ENCODE data around the gene GULP1. TPM values are rescaled to one million over a fixed set of nuclear protein-coding genes. Genes with fewer than 3 reads are reported as not detected.

The GULP1 gene
- total RNA-seq, 2 donors from 2014 or later: 15.3 to 26.5 TPM

- TF ChIP-seq, protein P1, sequence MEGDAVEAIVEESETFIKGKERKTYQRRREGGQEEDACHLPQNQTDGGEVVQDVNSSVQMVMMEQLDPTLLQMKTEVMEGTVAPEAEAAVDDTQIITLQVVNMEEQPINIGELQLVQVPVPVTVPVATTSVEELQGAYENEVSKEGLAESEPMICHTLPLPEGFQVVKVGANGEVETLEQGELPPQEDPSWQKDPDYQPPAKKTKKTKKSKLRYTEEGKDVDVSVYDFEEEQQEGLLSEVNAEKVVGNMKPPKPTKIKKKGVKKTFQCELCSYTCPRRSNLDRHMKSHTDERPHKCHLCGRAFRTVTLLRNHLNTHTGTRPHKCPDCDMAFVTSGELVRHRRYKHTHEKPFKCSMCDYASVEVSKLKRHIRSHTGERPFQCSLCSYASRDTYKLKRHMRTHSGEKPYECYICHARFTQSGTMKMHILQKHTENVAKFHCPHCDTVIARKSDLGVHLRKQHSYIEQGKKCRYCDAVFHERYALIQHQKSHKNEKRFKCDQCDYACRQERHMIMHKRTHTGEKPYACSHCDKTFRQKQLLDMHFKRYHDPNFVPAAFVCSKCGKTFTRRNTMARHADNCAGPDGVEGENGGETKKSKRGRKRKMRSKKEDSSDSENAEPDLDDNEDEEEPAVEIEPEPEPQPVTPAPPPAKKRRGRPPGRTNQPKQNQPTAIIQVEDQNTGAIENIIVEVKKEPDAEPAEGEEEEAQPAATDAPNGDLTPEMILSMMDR (conservative IDR thresholded peaks at IDR 0.05): no peak
- Mint-ChIP-seq H3K27ac (no peak overlapping the region), H3K4me3 (no peak overlapping the region), H3K4me1 (no peaks in the 10 kb centered on the region), H3K9me3 (peaks cover 6% of the 10 kb centered on the region), H3K27me3 (ENCODE audit: insufficient read depth) (no peaks in the 10 kb centered on the region), H3K36me3 (ENCODE audit: low read depth) (peaks cover 2% of the 10 kb centered on the region)
- Histone ChIP-seq H3K27ac (ENCODE audit: low read depth, low read length) (no peak overlapping the region), H3K4me3 (ENCODE audit: low read length) (no peak overlapping the region), H3K27me3 (ENCODE audit: control insufficient read depth, insufficient read depth, low read length, poor library complexity, severe bottlenecking) (no peaks in the 10 kb centered on the region), H3K4me1 (ENCODE audit: control insufficient read depth, insufficient read depth, low read length) (no peaks in the 10 kb centered on the region), H3K9me3 (ENCODE audit: control insufficient read depth, low read length) (peaks cover 7% of the 10 kb centered on the region), H3K9ac (ENCODE audit: extremely low read depth, low read length, poor library complexity, severe bottlenecking) (no peak overlapping the region), H3K36me3 (ENCODE audit: control insufficient read depth, insufficient read depth, low read length) (no peaks in the 10 kb centered on the region)
- DNase-seq: no peak
These were observed 35.3 kb upstream of the GULP1 start for GRCh38 chr2:188256420-188256819.

- 71% methylated on average over 2 of the region's 2 CpGs; no CpG with 5 or more reads in 1 of the 2 experiments for WGBS, 2 experiments (ENCODE audit: insufficient coverage in 1 of 2, insufficient read length in 1 of 2)
- Histone ChIP-seq H3K9me3 (ENCODE audit: control insufficient read depth, low read length) (peaks cover 6% of the 10 kb centered on the region), H3K36me3 (ENCODE audit: control insufficient read depth, insufficient read depth, low read length) (no peaks in the 10 kb centered on the region), H3K4me1 (ENCODE audit: control insufficient read depth, insufficient read depth, low read length) (no peaks in the 10 kb centered on the region), H3K4me3 (ENCODE audit: low read length) (no peak overlapping the region), H3K9ac (ENCODE audit: extremely low read depth, low read length, poor library complexity, severe bottlenecking) (no peak overlapping the region), H3K27me3 (ENCODE audit: control insufficient read depth, insufficient read depth, low read length, poor library complexity, severe bottlenecking) (no peaks in the 10 kb centered on the region), H3K27ac (ENCODE audit: low read depth, low read length) (no peak overlapping the region)
- TF ChIP-seq, protein P1 (conservative IDR thresholded peaks at IDR 0.05): no peak
- H3K27me3 Mint-ChIP-seq (ENCODE audit: insufficient read depth): no peaks in the 10 kb centered on the region
- no peak overlapping the region for H3K27ac Mint-ChIP-seq
- DNase-seq: no peak
- H3K36me3 Mint-ChIP-seq (ENCODE audit: low read depth): peaks cover 4% of the 10 kb centered on the region
- H3K9me3 Mint-ChIP-seq: peaks cover 6% of the 10 kb centered on the region
- H3K4me1 Mint-ChIP-seq: no peaks in the 10 kb centered on the region
- no peak overlapping the region for H3K4me3 Mint-ChIP-seq
These were observed 26.4 kb upstream of the GULP1 start for GRCh38 chr2:188265315-188265714.

DNA sequence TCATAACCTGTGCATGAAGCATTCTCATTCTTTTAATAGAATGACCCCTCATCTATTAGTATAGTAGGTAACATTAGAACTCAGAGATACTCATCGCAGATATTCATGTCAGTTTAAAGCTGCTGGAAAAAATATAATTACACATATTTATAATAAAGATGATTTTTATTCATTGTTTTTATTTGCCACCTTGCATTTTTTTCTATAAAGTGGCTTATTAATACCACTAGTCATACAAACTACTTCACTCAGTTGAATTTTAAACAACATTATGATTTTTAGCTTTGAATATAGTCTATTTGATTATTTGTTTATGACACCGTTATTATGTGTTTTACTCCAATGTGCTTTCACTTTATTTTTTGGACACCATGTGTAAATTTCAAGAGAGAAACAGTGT lies 23.9 kb upstream of the GULP1 start:
- H3K27me3 ChIP-seq (ENCODE audit: control insufficient read depth, insufficient read depth, low read length, poor library complexity, severe bottlenecking): no peaks in the 10 kb centered on the region
- Mint-ChIP-seq H3K27ac (no peak overlapping the region), H3K9me3 (peaks cover 6% of the 10 kb centered on the region), H3K27me3 (ENCODE audit: insufficient read depth) (no peaks in the 10 kb centered on the region), H3K4me1 (no peaks in the 10 kb centered on the region), H3K36me3 (ENCODE audit: low read depth) (peaks cover 2% of the 10 kb centered on the region), H3K4me3 (no peak overlapping the region)
- no peak for DNase-seq
- no peaks in the 10 kb centered on the region for H3K4me1 ChIP-seq (ENCODE audit: control insufficient read depth, insufficient read depth, low read length)
- peaks cover 11% of the 10 kb centered on the region for H3K9me3 ChIP-seq (ENCODE audit: control insufficient read depth, low read length)
- TF ChIP-seq, protein P1 (conservative IDR thresholded peaks at IDR 0.05): no peak
- H3K4me3 ChIP-seq (ENCODE audit: low read length): no peak overlapping the region
- no peaks in the 10 kb centered on the region for H3K36me3 ChIP-seq (ENCODE audit: control insufficient read depth, insufficient read depth, low read length)
- no peak overlapping the region for H3K27ac ChIP-seq (ENCODE audit: low read depth, low read length)
- H3K9ac ChIP-seq (ENCODE audit: extremely low read depth, low read length, poor library complexity, severe bottlenecking): no peak overlapping the region
- WGBS, 2 experiments (ENCODE audit: insufficient coverage in 1 of 2, insufficient read length in 1 of 2): 100% methylated on average over 1 of the region's 2 CpGs; no CpG with 5 or more reads in 1 of the 2 experiments

All from endodermal cell (in vitro differentiated cells).